IMR-90 (cell line): ENCODE measurements around the gene PIGM.

ENCODE experiments used
- CEBPB ChIP-seq: IDR thresholded peaks from 2 replicates; pipeline ENCODE4 v1.6.1; 2012; ENCODE audit warnings: low read depth, low read length, improper control_type of control experiment
- CHD1 ChIP-seq: IDR thresholded peaks from 2 replicates; pipeline ENCODE4 v1.6.1; 2012; ENCODE audit warnings: low read depth, low read length, improper control_type of control experiment
- ELK1 ChIP-seq: fragments of 150-350 bp; IDR thresholded peaks from 2 replicates; pipeline ENCODE4 v1.6.1; 2016; ENCODE audit warnings: low read depth, mild to moderate bottlenecking, low read length, moderate library complexity, borderline replicate concordance
- FOS ChIP-seq: fragments of 150-350 bp; IDR thresholded peaks from 2 replicates; pipeline ENCODE4 v1.6.1; 2016; ENCODE audit warnings: low read depth, low read length
- MAFK ChIP-seq: IDR thresholded peaks from 2 replicates; pipeline ENCODE4 v1.6.1; 2012; ENCODE audit warnings: low read depth, low read length, improper control_type of control experiment
- MAZ ChIP-seq: IDR thresholded peaks from 2 replicates; pipeline ENCODE4 v1.6.1; 2012; ENCODE audit warnings: low read depth, mild to moderate bottlenecking, low read length, improper control_type of control experiment, moderate library complexity, borderline replicate concordance
- MXI1 ChIP-seq: IDR thresholded peaks from 2 replicates; pipeline ENCODE4 v1.6.1; 2012; ENCODE audit warnings: low read depth, mild to moderate bottlenecking, low read length, moderate library complexity, borderline replicate concordance
- POLR2A ChIP-seq: IDR thresholded peaks from 2 replicates; pipeline ENCODE4 v1.6.1; 2012; ENCODE audit warnings: mild to moderate bottlenecking, low read depth, low read length
- RAD21 ChIP-seq: IDR thresholded peaks from 2 replicates; pipeline ENCODE4 v1.6.1; 2012; ENCODE audit warnings: low read length, improper control_type of control experiment
- RCOR1 ChIP-seq: IDR thresholded peaks from 2 replicates; pipeline ENCODE4 v1.6.1; 2012; ENCODE audit warnings: mild to moderate bottlenecking, low read length, improper control_type of control experiment; ENCODE audit not compliant: insufficient replicate concordance
- RFX5 ChIP-seq: IDR thresholded peaks from 2 replicates; pipeline ENCODE4 v1.8.0; 2012; ENCODE audit warnings: low read depth, mild to moderate bottlenecking, low read length, moderate library complexity
- TF ChIP-seq, protein P1 (sequence below): conservative IDR thresholded peaks from 2 replicates; pipeline ENCODE4 v1.5.1; 2012; ENCODE audit warnings: mild to moderate bottlenecking, low read depth, low read length, improper control_type of control experiment
- TF ChIP-seq, protein P2 (sequence below): fragments of 150-350 bp; IDR thresholded peaks from 2 replicates; pipeline ENCODE4 v1.6.1; 2017; ENCODE audit warnings: mild to moderate bottlenecking, antibody characterized with exemption, low read length, low read depth

- TF ChIP-seq, protein P1, sequence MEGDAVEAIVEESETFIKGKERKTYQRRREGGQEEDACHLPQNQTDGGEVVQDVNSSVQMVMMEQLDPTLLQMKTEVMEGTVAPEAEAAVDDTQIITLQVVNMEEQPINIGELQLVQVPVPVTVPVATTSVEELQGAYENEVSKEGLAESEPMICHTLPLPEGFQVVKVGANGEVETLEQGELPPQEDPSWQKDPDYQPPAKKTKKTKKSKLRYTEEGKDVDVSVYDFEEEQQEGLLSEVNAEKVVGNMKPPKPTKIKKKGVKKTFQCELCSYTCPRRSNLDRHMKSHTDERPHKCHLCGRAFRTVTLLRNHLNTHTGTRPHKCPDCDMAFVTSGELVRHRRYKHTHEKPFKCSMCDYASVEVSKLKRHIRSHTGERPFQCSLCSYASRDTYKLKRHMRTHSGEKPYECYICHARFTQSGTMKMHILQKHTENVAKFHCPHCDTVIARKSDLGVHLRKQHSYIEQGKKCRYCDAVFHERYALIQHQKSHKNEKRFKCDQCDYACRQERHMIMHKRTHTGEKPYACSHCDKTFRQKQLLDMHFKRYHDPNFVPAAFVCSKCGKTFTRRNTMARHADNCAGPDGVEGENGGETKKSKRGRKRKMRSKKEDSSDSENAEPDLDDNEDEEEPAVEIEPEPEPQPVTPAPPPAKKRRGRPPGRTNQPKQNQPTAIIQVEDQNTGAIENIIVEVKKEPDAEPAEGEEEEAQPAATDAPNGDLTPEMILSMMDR: no peak
- no peak for TF ChIP-seq POLR2A
- TF ChIP-seq MAZ: no peak
- no peak for TF ChIP-seq RAD21
- no peak for TF ChIP-seq CEBPB
- TF ChIP-seq CHD1: no peak
- TF ChIP-seq, protein P2, sequence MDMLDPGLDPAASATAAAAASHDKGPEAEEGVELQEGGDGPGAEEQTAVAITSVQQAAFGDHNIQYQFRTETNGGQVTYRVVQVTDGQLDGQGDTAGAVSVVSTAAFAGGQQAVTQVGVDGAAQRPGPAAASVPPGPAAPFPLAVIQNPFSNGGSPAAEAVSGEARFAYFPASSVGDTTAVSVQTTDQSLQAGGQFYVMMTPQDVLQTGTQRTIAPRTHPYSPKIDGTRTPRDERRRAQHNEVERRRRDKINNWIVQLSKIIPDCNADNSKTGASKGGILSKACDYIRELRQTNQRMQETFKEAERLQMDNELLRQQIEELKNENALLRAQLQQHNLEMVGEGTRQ: no peak
- no peak for TF ChIP-seq FOS
- no peak for TF ChIP-seq RCOR1
- no peak for TF ChIP-seq ELK1
- TF ChIP-seq MAFK: no peak
- TF ChIP-seq RFX5: no peak
- TF ChIP-seq MXI1: no peak
Measured at GRCh38 chr1:160064746-160065145, 33.0 kb upstream of the PIGM start.
